Medulla oblongata (tissue), 1 donor: ENCODE results near the gene AP3S1.
"Not testable (repeated sequence)": the region's sequence is repeated elsewhere in the genome, so short reads cannot be mapped to it uniquely, and the experiment has no call there.

Source experiments
- DNase-seq: peaks from one replicate; pipeline ENCODE4 v3.0.0-alpha.2; 2015; ENCODE audit errors: extremely low spot score

The AP3S1 gene

DNA sequence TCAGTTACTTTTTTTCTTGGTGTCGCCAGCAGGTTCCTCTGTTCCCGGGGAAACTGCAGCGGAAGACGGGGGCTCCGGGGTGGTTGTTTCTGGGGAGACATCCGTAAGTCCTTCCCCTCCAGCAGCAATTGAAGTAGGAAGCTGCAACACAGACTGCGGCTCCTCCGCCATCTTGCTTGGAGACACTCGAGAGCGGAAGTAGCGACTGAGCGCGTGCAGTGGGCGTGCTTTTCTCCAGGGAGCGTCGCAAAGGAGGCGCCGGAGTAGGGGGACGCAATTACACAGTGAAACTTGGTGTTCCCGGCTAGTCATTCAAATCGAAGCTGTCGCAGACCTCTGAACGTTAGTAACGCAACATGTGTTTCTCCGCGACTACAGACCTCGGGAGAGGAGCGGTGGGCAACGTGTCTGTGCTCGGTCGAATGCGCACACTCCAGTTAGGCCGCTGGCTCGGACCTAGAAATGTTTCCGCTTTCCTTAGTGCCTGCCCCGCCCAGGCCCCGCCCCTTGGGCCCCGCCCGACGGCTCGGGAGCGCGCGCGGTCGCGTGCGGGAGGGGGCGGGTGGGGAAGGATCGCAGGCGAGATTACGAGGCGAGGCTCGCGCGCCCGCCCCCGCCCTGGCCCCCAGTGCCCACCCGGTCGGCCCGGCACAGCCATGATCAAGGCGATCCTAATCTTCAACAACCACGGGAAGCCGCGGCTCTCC, at the start of gene AP3S1, which contains the start of gene ATG12:
Gene AP3S1 (plus strand): TSS at position 554 of the 707 bp plus-strand sequence. CDS start 103 bp downstream, at position 657.
Gene ATG12 (minus strand): TSS at position 184 of the 707 bp plus-strand sequence. CDS start 13 bp downstream, at position 171.
- DNase-seq: peak; percentile 97

DNA sequence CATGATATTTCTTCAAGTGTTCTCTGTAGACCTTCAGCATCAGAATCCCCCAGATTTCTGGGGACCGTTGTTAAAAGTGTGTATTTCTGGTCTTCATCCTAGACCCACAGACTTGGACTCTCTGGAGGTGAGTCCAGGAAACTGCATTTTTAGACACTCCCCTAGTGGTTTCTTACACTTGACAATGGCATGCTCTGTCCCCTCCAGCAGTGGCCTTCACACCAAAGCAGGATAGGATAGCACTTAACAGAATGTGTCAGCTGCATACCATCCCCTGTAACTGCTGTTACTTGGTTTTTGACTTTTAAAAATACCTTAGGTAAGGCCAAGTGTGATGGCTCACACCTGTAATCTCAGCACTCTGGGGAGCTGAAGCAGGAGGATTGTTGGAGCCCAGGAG, 46.0 kb upstream of the AP3S1 start:
- no peak for DNase-seq

DNA sequence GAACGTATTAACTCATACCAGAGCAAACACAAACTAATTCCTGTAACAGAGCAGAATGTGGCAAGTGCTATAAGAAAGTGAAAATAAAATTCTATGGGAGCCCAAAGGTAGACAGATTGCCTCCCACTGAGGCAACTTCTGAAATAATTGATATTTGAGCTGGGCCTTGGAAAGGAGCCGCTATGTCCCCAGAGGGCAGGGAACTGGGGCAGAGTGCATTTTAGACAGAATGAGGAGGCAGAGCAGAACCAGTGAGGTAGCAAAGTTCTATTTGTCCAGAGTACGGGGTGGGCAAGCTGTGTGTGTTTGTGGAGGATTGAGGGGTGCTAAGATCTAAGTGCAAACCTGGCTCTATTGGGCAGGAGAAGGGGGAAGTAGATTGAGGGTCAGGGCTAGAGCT, 45.1 kb upstream of the AP3S1 start:
- DNase-seq: no peak

DNA sequence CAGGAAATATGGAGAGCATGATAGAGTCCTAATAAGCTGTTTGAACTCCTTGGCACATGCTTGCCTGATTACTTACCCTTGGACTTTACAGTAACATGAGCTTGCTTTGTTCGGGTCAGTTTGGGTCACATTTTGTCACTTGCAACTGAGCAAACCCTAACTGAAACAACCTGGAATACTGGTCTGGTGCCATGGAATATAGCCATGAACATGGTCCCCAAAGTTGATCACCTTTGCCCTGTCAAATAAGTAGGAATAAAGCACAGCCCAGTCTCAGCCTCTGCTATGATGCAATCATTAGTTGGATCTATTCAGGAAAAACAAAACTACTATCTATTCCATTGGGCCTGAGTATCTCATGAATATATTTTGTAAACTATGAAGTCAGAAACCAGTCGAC, 43.5 kb upstream of the AP3S1 start:
- no peak for DNase-seq

DNA sequence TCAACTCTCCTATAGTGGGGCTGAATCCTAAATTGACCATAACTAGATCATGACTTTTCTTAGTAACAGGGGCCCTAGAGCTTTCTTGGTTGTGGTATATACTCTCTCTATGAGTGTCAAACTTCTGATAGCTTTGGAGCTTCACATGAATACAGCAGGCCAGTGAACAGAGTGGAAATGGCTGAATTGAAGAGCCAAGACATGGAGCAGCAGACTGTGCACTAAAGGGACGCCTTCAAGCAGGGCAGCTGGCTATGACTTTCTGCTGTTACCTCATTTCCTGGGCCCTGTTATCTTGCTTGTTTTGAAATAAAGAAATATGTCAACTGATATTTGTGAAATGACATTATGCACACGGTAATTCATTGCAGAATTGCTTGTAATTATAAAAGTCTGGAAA, 41.6 kb upstream of the AP3S1 start:
- no peak for DNase-seq

DNA sequence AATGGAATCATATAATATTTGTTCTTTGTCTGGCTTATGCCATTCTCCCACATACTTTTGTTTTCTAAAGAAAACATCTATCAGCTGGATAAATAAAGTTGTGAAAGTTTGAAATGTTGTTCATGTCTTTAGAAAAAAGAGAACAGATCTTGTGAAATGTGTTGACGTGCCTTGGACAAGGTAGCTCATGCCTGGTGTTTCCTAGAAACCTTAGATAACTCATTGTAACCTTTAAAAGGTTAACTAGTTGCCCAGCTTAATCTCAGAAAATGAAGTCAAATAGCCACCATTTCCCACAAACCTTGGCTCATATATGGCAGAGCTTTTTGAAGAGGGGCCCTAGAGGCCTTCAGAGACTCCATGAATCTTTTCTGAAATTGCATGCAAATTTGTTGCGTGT, 40.6 kb upstream of the AP3S1 start:
- no peak for DNase-seq

DNA sequence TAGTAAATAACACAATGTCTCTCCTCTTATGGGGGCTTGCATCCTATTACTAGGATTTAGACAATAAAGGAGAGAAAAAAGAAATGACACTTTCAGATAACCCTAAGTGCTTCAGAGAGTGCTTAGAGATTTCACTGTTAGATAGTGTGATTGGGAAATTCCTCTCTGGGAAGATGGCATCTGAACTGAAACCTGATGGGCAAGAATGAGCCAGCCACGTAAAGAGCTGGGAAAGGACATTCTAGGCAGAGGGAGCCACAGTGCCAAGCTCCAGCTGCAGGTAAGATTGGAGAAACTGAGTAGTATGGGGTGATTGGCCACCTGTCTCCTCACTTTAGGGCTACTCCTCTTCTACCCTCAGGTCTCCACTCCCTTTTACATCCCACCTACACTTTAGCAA, 39.8 kb upstream of the AP3S1 start:
- no peak for DNase-seq

DNA sequence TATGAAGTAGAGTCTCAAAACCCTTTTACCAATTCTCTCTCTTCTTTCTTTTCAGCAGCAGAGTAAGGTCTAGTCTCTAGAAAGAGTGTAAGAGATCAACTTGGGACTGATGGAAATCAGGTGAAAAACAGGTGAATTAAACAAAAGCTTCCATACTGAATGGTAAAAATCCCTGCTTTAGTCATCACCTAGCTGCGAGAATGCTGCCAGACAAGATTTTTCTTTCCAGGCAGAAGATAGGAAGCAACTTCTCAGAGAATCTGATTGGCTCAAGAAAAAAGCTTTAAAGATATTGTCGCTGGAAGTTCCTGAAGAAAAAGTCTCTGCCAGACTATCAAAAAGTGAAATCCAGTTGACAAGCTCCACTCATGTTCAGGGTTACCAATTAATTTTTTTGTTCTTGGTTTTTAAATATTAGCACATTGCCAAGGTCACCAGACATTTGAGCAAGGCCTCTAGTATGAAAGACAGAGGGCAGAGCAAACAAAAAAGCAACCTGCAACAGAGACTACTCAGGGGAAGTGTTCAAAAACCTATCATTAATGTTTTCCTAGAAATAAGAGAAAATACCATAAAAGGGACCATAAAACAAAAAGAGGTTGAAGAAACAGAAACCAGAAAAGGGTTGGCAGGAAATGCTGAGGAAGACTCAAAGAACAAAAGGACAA, 34.6 kb upstream of the AP3S1 start:
- no peak for DNase-seq

DNA sequence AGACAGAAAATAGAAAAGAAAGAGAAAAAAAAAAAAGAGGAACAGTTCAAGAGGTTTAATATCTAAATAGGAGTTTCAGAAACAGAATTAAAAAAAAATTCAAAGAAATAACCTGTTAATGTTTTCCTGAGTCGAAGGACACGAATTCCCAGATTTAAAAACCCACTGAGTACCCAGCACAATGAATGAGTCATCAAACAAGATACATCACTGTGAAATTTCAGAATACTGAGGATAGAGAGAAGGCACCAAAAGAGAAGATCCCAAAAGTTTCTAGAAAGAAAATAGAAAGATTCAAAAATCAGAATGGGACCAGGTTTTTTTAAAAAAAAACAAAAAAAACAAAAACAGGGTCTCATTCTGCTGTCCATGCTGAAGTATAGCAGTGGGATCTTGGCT, 34.1 kb upstream of the AP3S1 start:
- no peak for DNase-seq

DNA sequence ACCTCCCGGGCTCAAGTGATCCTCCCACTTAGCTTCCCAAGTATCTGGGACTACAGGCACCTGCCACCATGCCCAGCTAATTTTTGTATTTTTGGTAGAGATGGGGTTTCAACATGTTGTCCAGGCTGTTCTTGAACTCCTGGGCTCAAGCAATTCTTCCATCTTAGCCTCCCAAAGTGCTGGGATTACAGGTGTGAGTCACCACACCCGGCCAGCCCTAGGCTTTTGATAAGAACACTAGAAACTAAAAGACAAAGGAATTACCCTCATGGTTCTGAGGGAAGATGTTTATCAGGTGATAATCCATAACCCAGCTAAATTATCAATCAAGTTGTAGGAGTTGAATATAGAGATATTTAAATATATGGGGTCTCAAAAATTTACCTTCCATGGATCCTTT, 33.7 kb upstream of the AP3S1 start:
- DNase-seq: not testable (repeated sequence)

DNA sequence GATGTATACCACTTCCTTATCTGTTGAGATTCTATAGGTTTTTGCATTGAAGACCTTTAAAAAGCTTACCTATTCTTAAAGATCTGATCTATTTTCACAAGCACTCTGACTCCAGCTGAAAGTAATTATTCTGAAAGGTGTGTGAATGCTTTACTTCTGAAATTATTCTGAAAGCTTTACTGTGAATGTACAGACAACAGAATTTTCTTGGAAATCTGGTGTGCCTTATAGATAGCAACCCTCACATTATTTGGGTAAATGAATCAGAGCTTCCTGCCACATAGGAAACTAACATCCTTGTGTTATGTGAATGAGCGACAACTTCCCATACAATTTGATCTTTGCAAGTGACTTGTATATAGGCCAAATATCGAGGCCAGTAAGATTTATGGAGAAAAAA, 31.8 kb upstream of the AP3S1 start:
- DNase-seq: no peak

DNA sequence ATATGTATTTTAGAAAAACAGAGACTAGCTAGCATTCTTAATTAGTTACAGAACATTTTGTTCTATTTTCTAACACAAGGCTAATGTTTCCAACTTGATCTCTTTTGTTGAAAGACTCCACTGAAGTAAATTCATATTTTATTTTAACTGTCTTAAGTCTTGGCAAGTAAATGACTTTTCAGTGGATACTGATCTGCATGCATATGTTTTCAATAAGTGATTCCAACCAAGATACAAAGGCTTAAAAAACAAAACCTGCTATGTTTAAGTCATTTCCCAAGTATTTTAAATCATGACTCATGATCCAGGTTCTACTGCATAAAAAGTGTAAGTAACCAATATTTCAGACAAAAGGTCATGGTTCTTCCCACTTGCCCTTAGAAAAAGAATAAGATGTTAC, 31.0 kb upstream of the AP3S1 start:
- DNase-seq: no peak

DNA sequence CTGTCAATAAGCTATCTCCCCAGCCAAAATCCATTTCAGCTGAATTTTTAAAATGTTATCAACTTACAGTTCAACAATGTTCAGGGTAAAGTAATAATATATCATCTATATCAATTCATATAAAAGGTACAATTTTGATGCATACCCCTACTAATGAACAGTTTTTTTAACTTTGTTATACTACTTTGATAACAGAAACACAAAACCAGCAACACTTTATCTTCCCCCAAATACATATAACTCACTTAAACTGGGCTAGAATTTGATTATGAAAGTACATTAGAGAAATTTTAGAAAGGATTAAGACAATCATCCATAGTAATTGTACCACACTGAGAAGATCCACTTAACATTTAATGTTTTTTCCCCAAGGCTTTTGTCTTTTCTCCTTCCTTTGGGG, 30.3 kb upstream of the AP3S1 start:
- DNase-seq: no peak

DNA sequence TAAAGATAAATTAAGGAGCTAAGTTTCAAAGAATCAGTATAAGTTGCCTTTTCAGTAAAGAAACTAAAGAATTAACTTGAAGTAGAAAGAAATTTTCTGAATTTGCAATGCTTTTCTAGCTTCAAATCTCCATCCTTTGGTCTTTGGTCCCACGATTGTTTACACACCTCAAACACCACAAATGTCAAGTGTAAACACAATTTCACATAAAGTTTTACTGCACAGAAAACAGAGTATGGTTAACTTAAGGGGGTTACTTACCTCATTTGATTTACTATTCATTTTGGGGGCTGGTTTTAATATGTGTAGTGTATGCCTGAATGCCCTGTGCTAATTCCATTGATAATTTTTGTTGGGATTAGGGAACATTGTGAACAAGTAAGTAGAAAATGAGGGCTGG, 29.4 kb upstream of the AP3S1 start:
- DNase-seq: no peak

DNA sequence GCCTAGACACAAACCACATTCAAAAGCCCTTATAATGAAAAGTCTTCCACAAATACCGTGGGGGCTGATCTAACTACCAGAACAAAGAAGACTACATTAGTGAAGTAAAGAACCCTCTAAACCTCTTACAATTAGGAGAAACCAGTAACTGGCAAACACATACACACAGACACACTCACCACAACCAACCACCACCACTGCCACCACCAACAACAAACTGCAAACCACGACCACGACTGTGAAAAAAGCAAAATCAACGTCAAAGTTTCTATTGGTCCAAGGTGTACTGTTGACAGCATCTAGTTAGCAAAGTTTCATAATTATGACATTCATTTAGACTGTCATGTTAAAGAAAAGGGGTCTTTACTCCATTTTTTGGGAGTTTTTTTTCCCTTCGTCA, 28.0 kb upstream of the AP3S1 start:
- no peak for DNase-seq

DNA sequence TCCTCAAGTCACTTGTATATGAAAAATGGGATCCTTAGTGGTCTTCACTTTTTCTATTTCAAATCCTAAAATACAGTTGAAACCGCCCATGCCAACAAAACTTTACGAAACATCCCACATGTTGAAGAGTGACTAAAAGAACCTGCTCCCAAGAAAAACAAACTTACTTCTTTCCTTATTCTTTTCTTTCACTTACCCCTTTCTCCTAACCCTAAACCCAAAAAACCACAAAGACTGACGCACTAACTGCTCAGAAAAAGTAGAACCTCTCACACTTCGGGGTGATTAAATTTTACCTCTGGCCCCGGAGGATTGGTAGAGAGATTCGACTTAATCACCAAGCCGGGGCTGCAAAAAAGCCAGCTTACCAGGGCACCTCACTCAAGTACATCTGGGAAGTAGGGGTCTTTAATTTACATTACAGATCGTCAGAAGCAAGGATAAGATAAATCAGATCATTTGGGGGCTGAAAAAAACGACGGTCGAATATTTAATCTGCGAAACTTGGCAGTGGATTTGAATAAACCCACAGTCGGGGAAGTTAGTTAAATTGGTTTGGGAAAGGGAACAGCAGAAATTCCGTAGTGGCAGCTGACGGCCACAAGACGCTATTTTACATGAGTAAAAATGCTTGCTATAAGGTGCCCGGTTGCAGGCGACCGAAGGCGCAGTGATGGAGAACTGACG, 26.6 kb upstream of the AP3S1 start:
- no peak for DNase-seq

DNA sequence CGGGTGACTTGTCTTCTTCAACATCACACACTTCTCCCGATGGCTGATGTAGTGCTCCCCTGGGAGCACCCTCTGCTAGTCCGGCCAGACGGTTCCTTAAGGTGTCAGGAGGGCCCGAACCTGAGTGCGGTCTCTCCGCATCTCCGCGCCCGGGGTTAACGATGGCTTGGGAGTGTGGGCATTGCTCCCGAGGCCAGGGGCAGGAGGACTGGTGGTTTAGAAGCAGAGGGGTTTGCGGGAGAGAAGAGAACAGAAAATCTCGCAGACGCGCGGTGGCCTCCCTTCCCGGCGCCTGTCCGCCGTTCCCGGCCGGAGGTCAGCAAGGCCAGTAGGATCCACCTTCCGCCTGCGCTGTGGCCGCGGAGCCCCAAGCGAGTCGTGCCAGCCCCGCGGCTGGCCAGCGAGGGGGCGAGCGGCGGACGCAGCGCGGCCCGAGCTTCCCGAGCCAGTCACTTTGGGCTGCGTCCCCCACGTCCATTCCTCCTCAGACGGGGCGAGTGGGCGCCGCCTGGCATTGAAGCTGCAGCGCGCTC, 26.0 kb upstream of the AP3S1 start:
- peak; percentile 8 for DNase-seq

DNA sequence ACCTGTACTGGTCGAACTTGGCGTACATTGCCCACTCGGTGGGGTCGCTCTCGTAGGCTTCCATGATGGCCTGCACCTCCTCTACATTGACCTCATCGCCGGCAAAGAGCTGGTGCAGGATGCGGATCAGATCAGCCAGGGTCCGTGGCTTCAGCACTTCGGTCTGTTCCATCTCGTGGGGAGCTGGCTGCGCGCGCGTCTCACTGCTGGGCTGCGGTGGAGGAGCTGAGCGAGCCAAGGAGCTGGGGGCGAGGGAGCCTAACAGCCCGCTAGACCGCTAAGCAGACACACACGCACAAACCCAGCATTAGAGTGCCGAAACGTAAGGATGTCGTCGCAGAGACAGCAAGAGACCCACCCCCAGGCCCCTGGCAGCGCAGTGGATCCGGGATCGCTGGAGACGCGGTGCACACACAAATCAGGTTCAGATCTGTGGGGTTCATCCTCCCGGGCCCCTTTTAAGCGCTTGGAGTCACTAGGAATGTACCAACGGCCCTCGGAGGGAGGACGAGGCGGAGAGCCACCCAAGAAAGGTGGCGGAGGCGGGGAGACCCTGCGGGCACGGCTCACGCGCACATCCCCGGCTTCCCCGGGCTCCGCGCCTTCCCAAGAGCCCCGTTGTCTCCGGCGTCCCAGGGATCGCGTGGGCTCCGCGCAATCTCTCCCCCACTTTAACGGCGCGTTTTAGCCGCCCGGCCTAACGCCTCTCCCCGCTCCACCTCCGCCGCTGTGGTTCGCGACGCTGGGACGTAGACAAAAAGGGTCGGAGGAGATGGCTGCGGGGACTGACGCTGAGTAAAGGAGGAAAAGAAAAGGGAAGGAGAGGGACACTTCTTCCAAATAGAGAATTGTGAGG, 25.3 kb upstream of the AP3S1 start, which contains the start of gene CDO1:
Gene CDO1 (minus strand): TSS at position 434 of the 856 bp plus-strand sequence. CDS start 262 bp downstream, at position 172.
- DNase-seq: peak; percentile 65

DNA sequence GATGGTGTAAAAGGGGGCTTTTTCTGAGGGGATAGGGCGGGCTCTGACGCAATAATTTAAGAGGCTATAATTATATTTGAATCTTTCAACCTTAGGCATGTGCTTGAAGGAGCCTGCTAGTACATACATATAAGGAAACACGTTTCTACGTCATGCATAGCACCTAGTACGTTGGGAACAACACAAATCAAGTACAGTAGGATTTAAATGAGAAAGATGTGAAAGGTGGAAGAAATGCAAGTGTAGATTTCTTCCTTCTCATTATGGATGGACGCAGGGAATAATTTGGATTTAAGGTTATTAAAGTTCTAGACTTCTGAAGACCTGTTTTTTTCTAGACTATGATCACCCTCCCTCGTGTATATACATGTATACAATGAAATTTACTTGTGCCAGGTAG, 24.3 kb upstream of the AP3S1 start:
- no peak for DNase-seq

DNA sequence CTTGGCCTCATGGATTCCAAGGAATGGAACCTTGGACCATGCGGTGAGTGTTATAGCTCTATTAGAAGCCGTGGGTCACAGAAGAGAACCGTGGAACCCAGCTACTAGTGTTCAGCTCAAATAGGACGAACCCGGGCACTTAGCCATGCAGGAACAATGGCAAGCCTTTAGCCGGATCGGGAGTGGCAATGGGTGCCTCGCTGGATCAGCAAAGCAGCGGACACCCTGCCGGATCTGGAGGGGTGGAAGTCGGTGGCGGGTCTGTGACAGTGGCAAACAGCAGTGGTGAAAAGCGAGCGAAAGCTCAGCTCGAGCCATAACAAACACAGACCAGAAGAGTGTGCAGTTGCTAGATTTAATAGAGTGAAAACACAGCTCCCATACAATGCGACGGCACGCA, 22.9 kb upstream of the AP3S1 start:
- DNase-seq: peak; percentile 33

DNA sequence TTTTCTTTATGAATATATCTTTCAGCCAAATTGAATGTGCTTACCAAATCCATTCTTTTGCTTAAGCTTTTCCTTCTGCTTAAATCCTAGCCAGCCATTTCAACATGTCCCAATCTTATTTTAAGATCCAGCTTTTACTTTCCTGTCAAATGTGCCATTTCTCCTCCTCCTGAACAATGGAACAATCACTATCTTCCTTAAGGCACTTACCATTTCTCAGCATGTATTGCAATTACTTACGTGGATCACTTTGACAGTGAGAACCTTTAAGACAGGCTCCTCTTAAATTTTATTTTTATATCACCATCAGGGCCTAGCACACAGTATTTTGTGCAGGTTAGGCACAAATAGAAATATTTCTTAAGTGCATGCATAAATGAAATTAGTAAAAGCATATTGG, 20.9 kb upstream of the AP3S1 start:
- DNase-seq: no peak

DNA sequence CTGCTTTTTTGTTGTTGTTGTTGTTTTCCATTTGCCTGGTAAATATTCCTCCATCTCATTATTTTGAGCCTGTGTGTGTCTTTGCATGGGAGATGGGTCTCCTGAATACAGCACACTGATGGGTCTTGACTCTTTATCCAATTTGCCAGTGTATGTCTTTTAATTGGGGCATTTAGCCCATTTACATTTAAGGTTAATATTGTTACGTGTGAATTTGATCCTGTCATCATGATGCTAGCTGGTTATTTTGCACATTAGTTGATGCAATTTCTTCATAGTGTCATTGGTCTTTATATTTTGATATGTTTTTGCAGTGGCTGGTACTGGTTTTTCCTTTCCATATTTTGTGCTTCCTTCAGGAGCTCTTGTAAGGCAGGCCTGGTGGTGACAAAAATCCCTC, 16.8 kb upstream of the AP3S1 start:
- DNase-seq: not testable (repeated sequence)
